Measurements from ENCODE around the gene RTL1. TPM values are rescaled to one million over a fixed set of nuclear protein-coding genes. Genes with fewer than 3 reads are reported as not detected.

Gene RTL1
- total RNA-seq, 1 donor from 2014 or later, result not detected

DNA sequence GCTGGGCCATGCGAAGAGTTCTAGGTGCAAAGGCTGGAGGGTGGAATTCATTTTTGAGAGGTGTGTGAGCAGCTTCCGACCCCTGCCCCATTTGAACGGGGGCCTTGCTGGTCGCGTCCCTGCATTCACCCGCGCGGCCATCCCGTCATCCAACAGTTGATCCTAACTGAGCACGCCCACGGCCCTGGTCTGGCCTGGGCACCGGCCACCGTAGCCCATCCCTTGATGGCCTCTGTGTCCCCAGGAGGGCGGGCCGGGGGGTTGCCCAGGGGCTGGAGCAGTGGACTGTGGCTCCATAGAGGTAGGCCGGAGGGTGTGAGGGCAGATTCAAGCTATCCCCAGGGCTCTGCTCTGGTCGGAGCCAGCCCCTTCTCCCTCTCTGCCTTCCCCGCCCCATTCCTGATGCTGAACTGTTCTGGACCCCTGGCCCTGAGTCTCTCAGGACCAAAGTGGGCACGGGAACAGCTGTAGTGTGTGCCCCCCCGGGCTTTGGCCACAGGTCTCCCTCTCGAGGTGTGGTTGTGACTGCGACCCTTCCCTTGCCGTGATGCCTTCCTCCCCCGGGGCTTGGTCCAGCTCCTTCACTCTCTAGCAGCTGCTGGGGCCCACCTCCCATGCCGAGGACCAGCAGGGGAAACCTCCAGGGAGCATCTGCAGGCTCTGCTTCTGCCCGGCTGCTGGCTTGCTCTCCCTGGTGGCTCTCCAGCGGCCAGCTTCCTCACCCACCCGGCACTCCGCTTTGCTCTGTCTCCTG is 68.6 kb downstream of the RTL1 start:
- no peak for DNase-seq
- H3K27me3 ChIP-seq (ENCODE audit: low read depth), result peaks cover 94% of the 10 kb centered on the region
- TF ChIP-seq, protein P1, sequence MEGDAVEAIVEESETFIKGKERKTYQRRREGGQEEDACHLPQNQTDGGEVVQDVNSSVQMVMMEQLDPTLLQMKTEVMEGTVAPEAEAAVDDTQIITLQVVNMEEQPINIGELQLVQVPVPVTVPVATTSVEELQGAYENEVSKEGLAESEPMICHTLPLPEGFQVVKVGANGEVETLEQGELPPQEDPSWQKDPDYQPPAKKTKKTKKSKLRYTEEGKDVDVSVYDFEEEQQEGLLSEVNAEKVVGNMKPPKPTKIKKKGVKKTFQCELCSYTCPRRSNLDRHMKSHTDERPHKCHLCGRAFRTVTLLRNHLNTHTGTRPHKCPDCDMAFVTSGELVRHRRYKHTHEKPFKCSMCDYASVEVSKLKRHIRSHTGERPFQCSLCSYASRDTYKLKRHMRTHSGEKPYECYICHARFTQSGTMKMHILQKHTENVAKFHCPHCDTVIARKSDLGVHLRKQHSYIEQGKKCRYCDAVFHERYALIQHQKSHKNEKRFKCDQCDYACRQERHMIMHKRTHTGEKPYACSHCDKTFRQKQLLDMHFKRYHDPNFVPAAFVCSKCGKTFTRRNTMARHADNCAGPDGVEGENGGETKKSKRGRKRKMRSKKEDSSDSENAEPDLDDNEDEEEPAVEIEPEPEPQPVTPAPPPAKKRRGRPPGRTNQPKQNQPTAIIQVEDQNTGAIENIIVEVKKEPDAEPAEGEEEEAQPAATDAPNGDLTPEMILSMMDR (IDR thresholded peaks at IDR 0.05; ENCODE audit: borderline replicate concordance), result no peak
- H3K9me3 ChIP-seq (replicated peaks), result no peaks in the 10 kb centered on the region
- no peaks in the 10 kb centered on the region for H3K36me3 ChIP-seq
- no peaks in the 10 kb centered on the region for H3K4me1 ChIP-seq
- no peak overlapping the region for H3K27ac ChIP-seq (replicated peaks)
- H3K4me3 ChIP-seq, result no peak overlapping the region
- intact Hi-C loops (cut with micrococcal nuclease), result no loop called here

DNA sequence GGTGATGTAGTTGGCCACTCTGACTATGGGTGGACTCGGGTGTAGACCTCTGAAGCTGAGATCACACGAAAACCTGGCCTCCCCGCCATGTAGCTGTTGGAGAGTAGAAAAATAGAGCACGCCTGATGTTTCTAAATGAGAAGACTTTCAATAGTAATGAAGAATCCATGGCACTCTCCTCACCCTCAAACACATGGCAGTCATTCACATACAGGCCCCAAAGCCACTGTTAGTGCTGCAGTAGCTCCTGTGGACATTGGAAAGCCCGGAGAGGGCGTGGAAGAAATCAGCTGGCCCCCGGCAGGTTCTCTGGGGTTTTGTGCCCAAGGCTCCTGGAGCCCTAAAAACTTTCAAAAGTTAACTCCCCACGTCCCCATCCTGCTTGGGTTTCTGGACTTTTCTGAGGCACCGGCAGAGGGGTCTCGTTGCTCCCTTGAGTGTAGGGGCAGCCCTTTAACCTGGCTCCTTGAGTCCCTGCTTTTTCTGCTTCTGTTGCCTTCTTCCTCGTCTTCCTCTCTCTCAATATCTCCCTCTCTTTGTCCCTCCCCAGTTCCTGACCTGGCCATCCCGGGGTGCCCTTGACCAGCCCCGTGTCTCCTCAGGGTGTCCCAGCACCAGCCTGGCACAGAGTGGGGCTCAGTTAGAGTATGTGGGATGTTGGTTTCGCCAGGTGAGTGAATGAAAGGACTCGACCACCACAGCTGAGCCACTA is 69.3 kb downstream of the RTL1 start:
- Histone ChIP-seq H3K27me3 (ENCODE audit: low read depth) (peaks cover 94% of the 10 kb centered on the region), H3K9me3 (replicated peaks) (no peaks in the 10 kb centered on the region), H3K4me3 (no peak overlapping the region), H3K36me3 (no peaks in the 10 kb centered on the region), H3K4me1 (no peaks in the 10 kb centered on the region), H3K27ac (replicated peaks) (no peak overlapping the region)
- TF ChIP-seq, protein P1 (IDR thresholded peaks at IDR 0.05; ENCODE audit: borderline replicate concordance), result no peak
- intact Hi-C loops (cut with micrococcal nuclease), result no loop called here
- no peak for DNase-seq

DNA sequence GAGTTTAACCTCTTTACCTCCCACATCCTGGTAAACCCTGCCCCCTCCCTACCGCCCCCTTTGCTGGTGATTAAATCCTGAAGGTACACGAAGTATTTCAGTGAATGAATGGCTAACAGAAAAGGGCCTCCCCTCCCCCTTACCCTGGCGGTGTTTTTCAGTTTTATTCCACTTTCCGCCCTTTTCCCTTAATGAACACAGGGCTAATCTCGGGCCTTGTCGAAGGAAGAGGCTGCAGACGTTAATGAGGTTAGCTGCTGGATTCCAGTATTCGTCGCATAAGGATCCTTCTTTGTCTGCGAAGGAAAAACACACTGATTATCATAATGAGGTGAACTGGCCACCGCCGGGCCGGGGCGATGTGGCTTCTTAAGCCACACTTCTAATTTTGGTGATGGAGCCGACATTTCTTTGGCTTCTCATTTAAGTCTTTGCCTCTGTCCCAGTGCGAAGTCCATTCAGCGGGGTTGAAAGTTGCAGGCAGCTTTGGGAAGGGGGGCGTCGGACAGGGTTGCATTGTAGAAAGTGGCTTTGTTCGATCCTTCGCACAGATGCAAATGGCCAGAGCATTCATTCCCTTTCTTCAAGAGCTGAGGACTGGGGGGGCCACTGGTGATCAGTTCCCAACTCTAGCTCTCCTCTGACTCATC is 71.1 kb downstream of the RTL1 start:
- Histone ChIP-seq H3K9me3 (replicated peaks) (peaks cover 7% of the 10 kb centered on the region), H3K36me3 (no peaks in the 10 kb centered on the region), H3K4me1 (no peaks in the 10 kb centered on the region), H3K27me3 (ENCODE audit: low read depth) (peaks cover 97% of the 10 kb centered on the region), H3K4me3 (no peak overlapping the region), H3K27ac (replicated peaks) (no peak overlapping the region)
- DNase-seq, result no peak
- TF ChIP-seq, protein P1 (IDR thresholded peaks at IDR 0.05; ENCODE audit: borderline replicate concordance), result no peak
- intact Hi-C loops (cut with micrococcal nuclease), result no loop called here

DNA sequence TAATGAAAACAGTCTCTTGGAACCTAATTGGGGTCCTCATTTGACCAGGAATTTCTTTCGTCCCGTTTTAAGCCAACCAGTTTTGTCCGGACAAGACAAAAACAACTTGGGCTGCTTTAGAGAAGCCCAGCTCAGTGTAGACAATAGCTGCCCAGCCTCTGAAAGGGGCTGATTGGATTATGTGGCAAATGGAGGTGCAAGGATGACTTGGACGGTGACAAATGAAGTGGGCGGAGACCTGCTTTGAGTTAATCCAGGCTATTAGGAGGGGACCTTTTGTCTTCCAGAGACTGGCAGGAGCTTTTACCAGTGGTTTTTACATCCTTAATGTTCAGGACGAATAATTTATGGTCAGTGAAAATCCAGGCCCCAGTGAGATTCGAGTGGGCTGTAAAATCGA is 72.8 kb downstream of the RTL1 start:
- no peaks in the 10 kb centered on the region for H3K36me3 ChIP-seq
- H3K4me3 ChIP-seq, result no peak overlapping the region
- H3K9me3 ChIP-seq (replicated peaks), result peaks cover 7% of the 10 kb centered on the region
- TF ChIP-seq, protein P1 (IDR thresholded peaks at IDR 0.05; ENCODE audit: borderline replicate concordance), result no peak
- H3K27me3 ChIP-seq (ENCODE audit: low read depth), result peaks cover 97% of the 10 kb centered on the region
- peaks cover 4% of the 10 kb centered on the region for H3K4me1 ChIP-seq
- intact Hi-C loops (cut with micrococcal nuclease), result no loop called here
- DNase-seq, result no peak
- H3K27ac ChIP-seq (replicated peaks), result no peak overlapping the region

Small RNA genes lying within 50 kb of the gene (microRNA-seq; reads per million reads assigned to microRNA genes)
- gene MIR127 (362 reads per million, percentile 71 among the genes with 10 or more reads in this experiment), gene MIR136 (21.8 reads per million, percentile 39 among the genes with 10 or more reads in this experiment), gene MIR337 (228 reads per million, percentile 66 among the genes with 10 or more reads in this experiment), gene MIR370 (6.2 reads per million, percentile 18 among the genes with 10 or more reads in this experiment), gene MIR431 (20.3 reads per million, percentile 38 among the genes with 10 or more reads in this experiment), gene MIR432 (16.8 reads per million, percentile 36 among the genes with 10 or more reads in this experiment), gene MIR433 (16.8 reads per million, percentile 36 among the genes with 10 or more reads in this experiment), gene MIR493 (90.2 reads per million, percentile 55 among the genes with 10 or more reads in this experiment), gene MIR665 (not detected)

Other genes with a start within 250 kb of the RTL1 start
- 2.8 TPM for gene DLK1, start 176.8 kb downstream of the RTL1 start, total RNA-seq
- 17.5 TPM for gene MEG3, start 77.6 kb downstream of the RTL1 start, total RNA-seq

Data from left ventricle myocardium inferior (tissue), 1 donor.